ENCODE measurements around the gene ADAM15. TPM values are rescaled to one million over a fixed set of nuclear protein-coding genes. Genes with fewer than 3 reads are reported as not detected.

The ADAM15 gene
- total and polyA plus RNA-seq, 7 donors: 37.8 to 186 (median 54.9) TPM

DNA sequence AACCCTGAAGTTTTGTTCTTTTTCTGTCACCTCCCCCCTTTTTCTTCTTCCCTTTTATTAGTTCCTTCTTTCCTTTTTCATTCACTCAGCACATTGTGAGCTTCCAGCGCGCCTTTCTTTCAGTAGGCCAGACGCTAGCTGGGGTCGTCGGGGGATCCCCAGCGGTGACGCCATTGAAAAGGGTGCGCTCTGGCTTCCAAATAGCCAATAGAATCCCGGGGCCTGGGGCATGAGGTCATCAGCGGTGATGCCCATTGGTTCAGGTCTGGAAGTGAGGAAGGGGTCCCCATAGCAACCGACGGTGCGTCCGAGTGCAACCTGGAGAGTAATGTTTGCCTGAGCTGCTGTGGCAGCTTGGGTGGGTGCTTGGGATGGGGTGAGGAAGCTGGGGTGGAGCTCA is 20.6 kb downstream of the ADAM15 start:
- Histone ChIP-seq H3K27ac (peak overlapping the region; percentile 71 to 81 (median 74)), H3K4me1 (peaks cover 0 to 22% (median 16%) of the 10 kb centered on the region in 4 donors), H3K27me3 (no peaks in the 10 kb centered on the region), H3K9me3 (no peaks in the 10 kb centered on the region), H3K36me3 (no peaks in the 10 kb centered on the region), H3K4me3 (peak overlapping the region in 1 of 4 donors; percentile 48)
- intact Hi-C loops (cut with DNase I): no loop called here
- 68 to 79% methylated on average over 14 of the region's 14 CpGs for WGBS, 2 donors
- peak; percentile 66 for DNase-seq
- no peak for TF ChIP-seq EP300 (IDR thresholded peaks at IDR 0.05)
- TF ChIP-seq, protein P1, sequence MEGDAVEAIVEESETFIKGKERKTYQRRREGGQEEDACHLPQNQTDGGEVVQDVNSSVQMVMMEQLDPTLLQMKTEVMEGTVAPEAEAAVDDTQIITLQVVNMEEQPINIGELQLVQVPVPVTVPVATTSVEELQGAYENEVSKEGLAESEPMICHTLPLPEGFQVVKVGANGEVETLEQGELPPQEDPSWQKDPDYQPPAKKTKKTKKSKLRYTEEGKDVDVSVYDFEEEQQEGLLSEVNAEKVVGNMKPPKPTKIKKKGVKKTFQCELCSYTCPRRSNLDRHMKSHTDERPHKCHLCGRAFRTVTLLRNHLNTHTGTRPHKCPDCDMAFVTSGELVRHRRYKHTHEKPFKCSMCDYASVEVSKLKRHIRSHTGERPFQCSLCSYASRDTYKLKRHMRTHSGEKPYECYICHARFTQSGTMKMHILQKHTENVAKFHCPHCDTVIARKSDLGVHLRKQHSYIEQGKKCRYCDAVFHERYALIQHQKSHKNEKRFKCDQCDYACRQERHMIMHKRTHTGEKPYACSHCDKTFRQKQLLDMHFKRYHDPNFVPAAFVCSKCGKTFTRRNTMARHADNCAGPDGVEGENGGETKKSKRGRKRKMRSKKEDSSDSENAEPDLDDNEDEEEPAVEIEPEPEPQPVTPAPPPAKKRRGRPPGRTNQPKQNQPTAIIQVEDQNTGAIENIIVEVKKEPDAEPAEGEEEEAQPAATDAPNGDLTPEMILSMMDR (IDR thresholded peaks at IDR 0.05): no peak
- TF ChIP-seq POLR2AphosphoS5 (IDR thresholded peaks at IDR 0.05): no peak
- TF ChIP-seq POLR2A (IDR thresholded peaks at IDR 0.05): no peak

GRCh38 chr1:155072531-155073289 is 21.6 kb downstream of the ADAM15 start:
- H3K9me3 ChIP-seq: no peaks in the 10 kb centered on the region
- no peaks in the 10 kb centered on the region for H3K27me3 ChIP-seq
- DNase-seq: peak; percentile 51
- WGBS, 2 donors: 67 to 73% methylated on average over 7 of the region's 7 CpGs
- TF ChIP-seq, protein P1 (IDR thresholded peaks at IDR 0.05): no peak
- TF ChIP-seq EP300 (IDR thresholded peaks at IDR 0.05) (no peak), POLR2AphosphoS5 (IDR thresholded peaks at IDR 0.05) (no peak), POLR2A (IDR thresholded peaks at IDR 0.05) (no peak)
- no peak overlapping the region for H3K4me3 ChIP-seq
- H3K36me3 ChIP-seq: no peaks in the 10 kb centered on the region
- intact Hi-C loops (cut with DNase I): no loop called here
- peaks cover 0 to 22% (median 16%) of the 10 kb centered on the region in 4 donors for H3K4me1 ChIP-seq
- H3K27ac ChIP-seq: no peak overlapping the region

GRCh38 chr1:155073377-155074242 is 22.5 kb downstream of the ADAM15 start:
- no peak overlapping the region for H3K4me3 ChIP-seq
- peak; percentile 50 for DNase-seq
- H3K36me3 ChIP-seq: no peaks in the 10 kb centered on the region
- no peak overlapping the region for H3K27ac ChIP-seq
- no peaks in the 10 kb centered on the region for H3K27me3 ChIP-seq
- 90 to 93% methylated on average over 3 of the region's 3 CpGs for WGBS, 2 donors
- intact Hi-C loops (cut with DNase I): no loop called here
- H3K4me1 ChIP-seq: peaks cover 0 to 24% (median 19%) of the 10 kb centered on the region in 4 donors
- no peaks in the 10 kb centered on the region for H3K9me3 ChIP-seq
- TF ChIP-seq EP300 (IDR thresholded peaks at IDR 0.05): no peak

- H3K27ac ChIP-seq: no peak overlapping the region
- peaks cover 13 to 19% (median 17%) of the 10 kb centered on the region in 3 donors for H3K27me3 ChIP-seq
- no peak overlapping the region for H3K4me3 ChIP-seq
- DNase-seq: peak; percentile 44
- peaks cover 0 to 35% (median 31%) of the 10 kb centered on the region in 4 donors for H3K4me1 ChIP-seq
- TF ChIP-seq EP300 (IDR thresholded peaks at IDR 0.05): no peak
- no peak for TF ChIP-seq POLR2A (IDR thresholded peaks at IDR 0.05)
- TF ChIP-seq, protein P1 (IDR thresholded peaks at IDR 0.05): no peak
- TF ChIP-seq POLR2AphosphoS5 (IDR thresholded peaks at IDR 0.05): no peak
- intact Hi-C loops (cut with DNase I): no loop called here
- no peaks in the 10 kb centered on the region for H3K36me3 ChIP-seq
- 62 to 83% methylated on average over 5 of the region's 5 CpGs for WGBS, 2 donors
- H3K9me3 ChIP-seq: no peaks in the 10 kb centered on the region
Measured at GRCh38 chr1:155075535-155075934, 24.4 kb downstream of the ADAM15 start.

GRCh38 chr1:155076371-155076770 is 25.3 kb downstream of the ADAM15 start:
- intact Hi-C loops (cut with DNase I): no loop called here
- H3K36me3 ChIP-seq: no peaks in the 10 kb centered on the region
- H3K4me1 ChIP-seq: peaks cover 0 to 35% (median 32%) of the 10 kb centered on the region in 4 donors
- 65 to 83% methylated on average over 1 of the region's 1 CpG for WGBS, 2 donors
- H3K9me3 ChIP-seq: no peaks in the 10 kb centered on the region
- peaks cover 22 to 27% (median 25%) of the 10 kb centered on the region in 3 donors for H3K27me3 ChIP-seq
- peak; percentile 2 for DNase-seq
- H3K4me3 ChIP-seq: no peak overlapping the region
- no peak overlapping the region for H3K27ac ChIP-seq
- no peak for TF ChIP-seq POLR2A (IDR thresholded peaks at IDR 0.05)
- no peak for TF ChIP-seq EP300 (IDR thresholded peaks at IDR 0.05)
- no peak for TF ChIP-seq POLR2AphosphoS5 (IDR thresholded peaks at IDR 0.05)
- TF ChIP-seq, protein P1 (IDR thresholded peaks at IDR 0.05): no peak
